WI38 (cell line): ENCODE results near the gene TMEM184A.

Source experiments
- H3K4me3 ChIP-seq: 2 replicates; pipeline ENCODE4 v1.5.1; 2011; ENCODE audit warnings: low read depth, mild to moderate bottlenecking, control low read depth, low read length
- TF ChIP-seq, protein P1 (sequence below): IDR thresholded peaks from 2 replicates; pipeline ENCODE4 v1.5.1; 2012; ENCODE audit warnings: low read depth, mild to moderate bottlenecking, control low read depth, low read length

The TMEM184A gene

DNA sequence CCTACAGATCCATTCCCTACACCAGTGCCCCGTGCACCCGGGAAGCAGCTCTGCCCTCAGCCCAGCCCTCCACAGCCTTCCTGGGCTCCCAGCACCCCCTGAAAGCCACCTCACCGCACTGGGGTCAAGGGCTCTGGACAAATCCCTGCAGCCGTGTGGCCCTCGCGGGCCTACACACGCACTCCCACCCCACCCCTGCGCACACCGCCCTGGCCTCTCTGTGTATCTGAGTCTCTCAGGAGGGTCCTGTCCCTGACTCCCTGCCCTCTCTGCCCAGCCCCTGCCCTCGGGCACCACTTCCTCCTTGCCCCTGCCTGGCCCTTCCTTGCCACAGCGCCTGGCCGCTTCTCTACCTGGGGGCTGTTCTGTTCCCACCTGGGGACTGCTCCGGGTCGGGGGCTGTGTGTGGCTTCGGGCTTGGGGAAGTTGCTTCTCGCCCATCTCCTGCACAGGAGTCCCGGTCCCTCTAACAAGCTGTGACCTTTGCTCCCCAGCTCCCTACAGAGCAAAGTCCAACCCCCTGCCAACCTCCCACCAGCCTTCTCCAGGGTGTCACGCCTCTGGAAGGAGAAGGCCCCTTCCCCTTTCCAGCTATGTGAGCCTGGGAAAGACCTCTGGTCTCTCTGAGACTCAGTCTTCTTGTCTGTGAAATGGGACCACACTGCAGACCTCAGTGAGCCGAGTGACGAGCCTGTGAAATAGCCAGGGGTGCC is 1.5 kb downstream of the TMEM184A start:
- TF ChIP-seq, protein P1, sequence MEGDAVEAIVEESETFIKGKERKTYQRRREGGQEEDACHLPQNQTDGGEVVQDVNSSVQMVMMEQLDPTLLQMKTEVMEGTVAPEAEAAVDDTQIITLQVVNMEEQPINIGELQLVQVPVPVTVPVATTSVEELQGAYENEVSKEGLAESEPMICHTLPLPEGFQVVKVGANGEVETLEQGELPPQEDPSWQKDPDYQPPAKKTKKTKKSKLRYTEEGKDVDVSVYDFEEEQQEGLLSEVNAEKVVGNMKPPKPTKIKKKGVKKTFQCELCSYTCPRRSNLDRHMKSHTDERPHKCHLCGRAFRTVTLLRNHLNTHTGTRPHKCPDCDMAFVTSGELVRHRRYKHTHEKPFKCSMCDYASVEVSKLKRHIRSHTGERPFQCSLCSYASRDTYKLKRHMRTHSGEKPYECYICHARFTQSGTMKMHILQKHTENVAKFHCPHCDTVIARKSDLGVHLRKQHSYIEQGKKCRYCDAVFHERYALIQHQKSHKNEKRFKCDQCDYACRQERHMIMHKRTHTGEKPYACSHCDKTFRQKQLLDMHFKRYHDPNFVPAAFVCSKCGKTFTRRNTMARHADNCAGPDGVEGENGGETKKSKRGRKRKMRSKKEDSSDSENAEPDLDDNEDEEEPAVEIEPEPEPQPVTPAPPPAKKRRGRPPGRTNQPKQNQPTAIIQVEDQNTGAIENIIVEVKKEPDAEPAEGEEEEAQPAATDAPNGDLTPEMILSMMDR, result no peak
- no peak overlapping the region for H3K4me3 ChIP-seq

DNA sequence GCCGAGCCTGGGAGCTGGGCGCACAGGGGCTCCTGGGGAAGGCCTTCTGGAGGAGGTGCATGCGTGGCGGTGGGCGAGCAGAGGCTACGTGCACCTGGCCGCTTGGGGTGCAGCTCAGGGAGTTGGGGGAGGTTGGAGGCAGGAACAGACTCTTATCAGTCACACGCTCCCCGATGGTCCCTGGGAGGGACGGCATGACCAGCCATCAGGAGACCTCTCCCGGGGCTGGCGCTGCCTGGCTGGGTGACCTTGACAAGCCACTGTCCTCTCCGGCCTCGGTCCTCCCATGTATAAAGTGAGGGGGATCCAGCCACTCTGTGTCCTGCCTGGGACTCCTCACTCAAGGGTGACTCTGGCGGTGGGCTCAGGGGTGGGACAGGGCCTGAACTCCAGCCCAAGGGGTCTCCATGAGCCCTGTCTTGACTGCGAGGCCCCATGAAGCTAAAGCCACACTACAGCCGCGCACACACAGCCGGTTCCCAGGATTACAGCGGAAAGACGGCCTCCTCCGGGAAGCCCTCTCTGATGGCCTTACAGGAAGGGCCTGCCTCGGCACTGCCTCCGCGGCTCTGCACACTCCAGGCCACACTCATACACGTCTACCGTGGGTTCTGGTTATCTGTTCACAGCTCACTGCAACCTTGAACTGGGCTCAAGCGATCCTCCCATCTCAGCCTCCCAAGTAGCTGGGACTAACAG is 2.3 kb downstream of the TMEM184A start:
- TF ChIP-seq, protein P1, result no peak
- no peak overlapping the region for H3K4me3 ChIP-seq

DNA sequence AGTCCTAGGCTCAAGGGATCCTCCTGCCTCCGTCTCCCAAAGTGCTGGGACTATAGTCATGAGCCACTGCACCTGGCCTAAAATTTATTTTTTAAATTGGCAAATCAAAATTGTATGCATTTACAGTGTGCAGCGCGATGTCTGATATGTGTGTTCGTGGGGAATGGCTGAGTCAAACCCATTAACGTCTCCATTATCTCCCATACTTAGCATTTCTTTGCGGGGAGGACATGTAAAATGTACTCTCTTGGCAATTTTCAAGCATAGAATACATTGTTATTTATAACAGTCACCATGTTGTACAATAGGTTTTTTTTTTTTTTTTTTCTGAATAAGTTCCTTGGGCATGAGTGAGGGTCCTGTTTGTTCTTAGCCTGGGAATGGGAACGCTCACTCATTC is 3.8 kb downstream of the TMEM184A start:
- TF ChIP-seq, protein P1, result no peak
- H3K4me3 ChIP-seq, result no peak overlapping the region

DNA sequence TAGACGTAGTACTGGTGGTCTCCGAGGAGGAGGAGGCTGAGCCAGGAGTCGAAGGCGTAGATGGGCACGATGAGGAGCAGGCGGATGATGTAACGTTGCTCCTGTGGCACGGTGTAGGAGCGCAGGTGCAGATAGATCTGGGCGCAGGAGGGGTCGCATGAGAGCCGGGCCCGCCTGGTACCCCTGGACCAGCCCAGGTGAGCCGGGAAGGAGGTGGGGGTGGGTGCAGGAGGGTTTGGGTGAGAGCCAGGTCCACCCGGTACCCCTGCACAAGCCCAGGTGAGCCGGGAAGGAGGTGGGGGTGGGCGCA is 5.2 kb downstream of the TMEM184A start:
- TF ChIP-seq, protein P1, result no peak
- no peak overlapping the region for H3K4me3 ChIP-seq

DNA sequence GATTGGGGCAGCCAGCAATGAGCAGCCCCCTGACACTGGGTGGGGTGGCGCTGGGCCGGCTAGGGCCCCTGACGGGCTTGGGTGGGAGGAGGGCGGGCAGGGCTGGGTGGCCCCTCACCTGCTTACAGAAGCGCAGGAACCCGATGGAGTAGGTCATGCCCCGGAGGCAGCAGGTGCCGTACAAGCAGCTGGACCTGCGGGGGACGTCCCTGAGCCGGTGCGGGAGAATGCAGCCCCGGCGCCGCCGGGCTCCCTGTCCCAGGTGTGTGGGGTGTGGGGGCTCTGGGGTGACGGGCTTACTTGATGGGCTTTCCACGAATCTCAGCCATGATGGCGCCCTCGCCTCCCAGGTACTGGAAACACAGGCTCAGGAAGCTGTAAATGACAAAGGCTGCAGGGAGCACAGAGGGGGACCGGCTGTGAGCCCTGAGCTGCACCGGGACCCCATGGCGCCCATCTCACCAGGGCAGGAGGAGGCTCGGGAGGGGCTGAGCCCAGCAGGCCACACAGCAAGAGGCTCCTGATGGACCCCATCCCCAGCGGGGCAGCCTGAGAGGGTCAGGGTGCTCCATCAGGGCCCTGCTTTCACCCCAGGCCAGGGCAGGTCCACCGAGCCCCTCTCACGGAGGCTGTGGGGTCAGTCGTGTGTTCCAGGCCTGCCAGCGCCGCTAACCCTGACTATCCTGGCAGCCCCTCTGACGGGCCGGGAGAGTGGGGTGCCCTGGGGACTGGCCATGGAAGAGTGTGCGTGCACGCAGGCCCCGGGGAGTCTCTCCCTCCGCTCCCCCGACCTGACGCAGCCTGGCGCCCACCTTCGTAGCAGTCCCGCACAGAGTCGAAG is 5.8 kb downstream of the TMEM184A start:
- TF ChIP-seq, protein P1, result no peak
- H3K4me3 ChIP-seq, result no peak overlapping the region

DNA sequence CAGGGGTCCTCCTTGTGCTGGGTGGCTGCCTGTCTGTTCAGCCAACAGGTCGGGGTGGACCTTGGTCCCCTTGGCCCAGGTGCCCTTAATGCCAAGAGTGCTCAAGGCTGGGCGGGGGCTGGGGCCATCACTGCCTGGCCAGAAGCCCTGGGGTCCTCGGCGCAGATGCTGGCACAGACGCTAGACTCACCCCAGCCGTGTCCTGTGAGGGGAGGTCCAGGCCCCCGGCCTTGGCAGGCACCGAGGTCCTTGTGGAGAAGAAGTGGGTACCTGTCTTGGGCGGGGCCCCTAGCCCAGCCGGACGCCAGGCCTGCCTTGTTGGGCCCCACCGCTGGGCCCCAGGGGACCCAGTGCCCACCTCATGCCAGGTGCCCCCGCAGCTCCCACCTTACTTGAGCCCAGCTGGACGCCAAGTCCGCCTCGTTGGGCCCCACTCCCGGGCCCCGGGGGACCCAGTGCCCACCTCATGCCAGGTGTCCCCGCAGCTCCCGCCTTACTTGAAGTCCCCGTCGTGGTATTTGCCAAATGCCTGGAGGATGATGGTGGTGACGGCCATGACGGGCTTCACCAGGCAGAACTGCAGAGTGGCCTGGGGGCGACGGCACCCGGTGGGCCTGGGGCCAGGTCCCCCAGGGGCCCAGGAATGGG is 6.5 kb downstream of the TMEM184A start:
- H3K4me3 ChIP-seq, result no peak overlapping the region
- TF ChIP-seq, protein P1, result no peak
